OCI-LY1 (cell line): Measurements from ENCODE around the gene BCL7B.

ENCODE experiments used
- EZH2 ChIP-seq: fragments of 200-600 bp; sonication (generic), shearing (Covaris generic); IDR thresholded peaks from 2 replicates; pipeline ENCODE4 v1.8.0; 2017; ENCODE audit warnings: borderline replicate concordance, mixed run types, mild to moderate bottlenecking, antibody characterized with exemption, low read length, moderate library complexity, mixed read lengths
- TF ChIP-seq, protein P1 (sequence below): fragments of 200-600 bp; sonication (generic), shearing (Covaris generic); IDR thresholded peaks from 2 replicates; pipeline ENCODE4 v1.5.1; 2017; ENCODE audit warnings: mild to moderate bottlenecking, antibody characterized with exemption, low read length, moderate library complexity, mixed read lengths

DNA sequence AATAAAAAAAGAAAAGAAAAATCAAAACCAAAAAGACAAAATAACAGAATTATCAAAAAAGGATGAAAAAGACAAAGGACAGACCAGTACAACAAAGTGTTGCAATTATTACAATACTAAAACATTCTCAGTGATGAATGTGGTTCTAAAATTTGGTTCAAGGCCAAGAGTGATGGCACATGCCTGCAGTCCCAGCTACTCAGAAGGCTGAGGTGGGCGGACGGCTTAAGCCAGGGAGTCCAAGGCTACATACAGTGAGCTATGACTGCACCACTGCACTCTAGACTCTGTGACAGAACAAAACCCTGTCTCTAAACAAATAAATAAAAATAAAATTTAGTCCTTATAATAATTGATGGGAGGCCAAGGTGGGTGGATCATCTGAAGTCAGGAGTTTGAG is 49.9 kb downstream of the BCL7B start:
- TF ChIP-seq, protein P1, sequence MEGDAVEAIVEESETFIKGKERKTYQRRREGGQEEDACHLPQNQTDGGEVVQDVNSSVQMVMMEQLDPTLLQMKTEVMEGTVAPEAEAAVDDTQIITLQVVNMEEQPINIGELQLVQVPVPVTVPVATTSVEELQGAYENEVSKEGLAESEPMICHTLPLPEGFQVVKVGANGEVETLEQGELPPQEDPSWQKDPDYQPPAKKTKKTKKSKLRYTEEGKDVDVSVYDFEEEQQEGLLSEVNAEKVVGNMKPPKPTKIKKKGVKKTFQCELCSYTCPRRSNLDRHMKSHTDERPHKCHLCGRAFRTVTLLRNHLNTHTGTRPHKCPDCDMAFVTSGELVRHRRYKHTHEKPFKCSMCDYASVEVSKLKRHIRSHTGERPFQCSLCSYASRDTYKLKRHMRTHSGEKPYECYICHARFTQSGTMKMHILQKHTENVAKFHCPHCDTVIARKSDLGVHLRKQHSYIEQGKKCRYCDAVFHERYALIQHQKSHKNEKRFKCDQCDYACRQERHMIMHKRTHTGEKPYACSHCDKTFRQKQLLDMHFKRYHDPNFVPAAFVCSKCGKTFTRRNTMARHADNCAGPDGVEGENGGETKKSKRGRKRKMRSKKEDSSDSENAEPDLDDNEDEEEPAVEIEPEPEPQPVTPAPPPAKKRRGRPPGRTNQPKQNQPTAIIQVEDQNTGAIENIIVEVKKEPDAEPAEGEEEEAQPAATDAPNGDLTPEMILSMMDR, result no peak
- TF ChIP-seq EZH2, result no peak
